HepG2 (cell line): ENCODE measurements around the gene SCN4B. TPM values are rescaled to one million over a fixed set of nuclear protein-coding genes. Genes with fewer than 3 reads are reported as not detected.

Experiments
- ATF6 ChIP-seq: sonication (generic); formaldehyde crosslinking; conservative IDR thresholded peaks from 2 replicates; pipeline ENCODE4 v1.4.0; 2020; ENCODE audit warnings: missing genetic modification reagents
- CEBPZ ChIP-seq: IDR thresholded peaks from 2 replicates; pipeline ENCODE4 v1.6.1; 2012; ENCODE audit warnings: low read length, improper control_type of control experiment
- CREB3 ChIP-seq: sonication (generic); formaldehyde crosslinking; IDR thresholded peaks from 2 replicates; pipeline ENCODE4 v1.5.0; 2020; ENCODE audit warnings: missing genetic modification reagents
- DZIP1 ChIP-seq: sonication (generic); formaldehyde crosslinking; IDR thresholded peaks from 2 replicates; pipeline ENCODE4 v1.5.0; 2020; ENCODE audit warnings: mild to moderate bottlenecking, missing genetic modification reagents
- MIXL1 ChIP-seq: IDR thresholded peaks from 2 replicates; pipeline ENCODE4 v1.6.1; 2016
- NR2F6 ChIP-seq, 2 experiments: IDR thresholded peaks; 2 replicates each; pipeline ENCODE4 v1.6.1; 2016; ENCODE audit warnings: antibody characterized with exemption in 1 of 2, mild to moderate bottlenecking in 1 of 2
- NRL ChIP-seq: sonication (generic); formaldehyde crosslinking; IDR thresholded peaks from 2 replicates; pipeline ENCODE4 v1.5.0; 2020; ENCODE audit warnings: missing genetic modification reagents, mild to moderate bottlenecking, moderate library complexity, borderline replicate concordance
- REPIN1 ChIP-seq: sonication (generic); formaldehyde crosslinking; IDR thresholded peaks from 2 replicates; pipeline ENCODE4 v1.8.0; 2022; ENCODE audit warnings: missing genetic modification reagents, low read depth, mild to moderate bottlenecking, borderline replicate concordance
- SALL1 ChIP-seq: sonication (generic); formaldehyde crosslinking; IDR thresholded peaks from 2 replicates; pipeline ENCODE4 v1.8.0; 2022; ENCODE audit warnings: mild to moderate bottlenecking, missing genetic modification reagents
- SMARCE1 ChIP-seq: fragments of 450-650 bp; IDR thresholded peaks from 2 replicates; pipeline ENCODE4 v1.6.1; 2017; ENCODE audit warnings: borderline replicate concordance
- TFDP1 ChIP-seq: IDR thresholded peaks from 2 replicates; pipeline ENCODE4 v1.6.1; 2016; ENCODE audit warnings: missing compliant biosample characterization, missing genetic modification reagents, borderline replicate concordance
- ZFY ChIP-seq: sonication (generic); formaldehyde crosslinking; IDR thresholded peaks from 2 replicates; pipeline ENCODE4 v1.4.0; 2020; ENCODE audit warnings: missing genetic modification reagents
- ZKSCAN8 ChIP-seq: IDR thresholded peaks from 2 replicates; pipeline ENCODE4 v1.6.1; 2016; ENCODE audit warnings: borderline replicate concordance, missing genetic modification reagents, missing compliant biosample characterization
- ZNF124 ChIP-seq: sonication (generic); formaldehyde crosslinking; IDR thresholded peaks from 2 replicates; pipeline ENCODE4 v1.4.0; 2020; ENCODE audit warnings: missing genetic modification reagents
- ZNF367 ChIP-seq: sonication (generic); formaldehyde crosslinking; IDR thresholded peaks from 2 replicates; pipeline ENCODE4 v1.4.0; 2020; ENCODE audit warnings: missing genetic modification reagents, borderline replicate concordance
- ZNF441 ChIP-seq: sonication (generic); formaldehyde crosslinking; IDR thresholded peaks from 2 replicates; pipeline ENCODE4 v1.7.0; 2021; ENCODE audit warnings: missing genetic modification reagents, borderline replicate concordance
- ZNF546 ChIP-seq: sonication (generic); formaldehyde crosslinking; conservative IDR thresholded peaks from 2 replicates; pipeline ENCODE4 v1.8.1; 2023; ENCODE audit warnings: mild to moderate bottlenecking, missing genetic modification reagents
- ZNF550 ChIP-seq: sonication (generic); formaldehyde crosslinking; IDR thresholded peaks from 2 replicates; pipeline ENCODE4 v1.4.0; 2020; ENCODE audit warnings: mild to moderate bottlenecking, missing genetic modification reagents, borderline replicate concordance
- ZNF607 ChIP-seq: sonication (generic); formaldehyde crosslinking; IDR thresholded peaks from 2 replicates; pipeline ENCODE4 v1.5.1; 2020; ENCODE audit warnings: missing genetic modification reagents, mild to moderate bottlenecking, borderline replicate concordance
- ZNF761 ChIP-seq: sonication (generic); formaldehyde crosslinking; conservative IDR thresholded peaks from 2 replicates; pipeline ENCODE4 v1.4.0; 2020; ENCODE audit warnings: mild to moderate bottlenecking, missing genetic modification reagents
- polyA plus RNA-seq, 8 experiments: library from polyadenylated mRNA; depleted of rRNA in 3 of 8; stranded (reverse) in 7 of 8; unstranded in 1 of 8; fragments of >200 nt; fragmentation: Illumina TruSeq in 4 of 8; extraction: Trizol in 4 of 8; gene quantifications; 2 replicates each; pipeline versions ENCODE4 v1.2.1 to v1.2.3, GENCODE V29; 2011 to 2016; ENCODE audit warnings: low read depth in 4 of 8, missing spikeins in 1 of 8, mixed read lengths in 1 of 8; ENCODE audit not compliant: insufficient read depth in 1 of 8
- total RNA-seq, 5 experiments: library from RNA; depleted of rRNA; stranded (reverse); fragments of >200 nt; fragmentation: Illumina TruSeq; extraction: Trizol; gene quantifications; 2 replicates each; pipeline ENCODE4 v1.2.3, GENCODE V29; 2016; ENCODE audit warnings: low read depth in 1 of 5

Gene SCN4B
- total and polyA plus RNA-seq, 2 of the 13 experiments (the other 11 are each of a cell fraction or from before 2014, with no cell fraction given), result 0.04 to 0.29 TPM

GRCh38 chr11:118095967-118096367, 56.7 kb downstream of the SCN4B start (continued):
- no peak for TF ChIP-seq ATF6 (CRISPR knock-in tag)
- no peak for TF ChIP-seq CREB3 (CRISPR knock-in tag)
- TF ChIP-seq SMARCE1, result no peak
- peak; percentile 55; the same call in 1 of the 2 replicates for TF ChIP-seq ZKSCAN8 (CRISPR knock-in tag)
- TF ChIP-seq MIXL1 (CRISPR knock-in tag), result no peak; the same call in 1 of the 2 replicates
- no peak for TF ChIP-seq NRL (CRISPR knock-in tag)
- TF ChIP-seq ZNF546 (CRISPR knock-in tag), result no peak
- peak; percentile 77 for TF ChIP-seq SALL1 (CRISPR knock-in tag)
- no peak for TF ChIP-seq CEBPZ
- TF ChIP-seq ZFY (CRISPR knock-in tag), result no peak
- no peak for TF ChIP-seq ZNF367 (CRISPR knock-in tag)
- TF ChIP-seq DZIP1 (CRISPR knock-in tag), result no peak
- 0 out of 2 replicates have a peak, but pooled peaks have one; percentile 18 for TF ChIP-seq ZNF441 (CRISPR knock-in tag)
- TF ChIP-seq ZNF124 (CRISPR knock-in tag), result no peak; the same call in 1 of the 2 replicates
- TF ChIP-seq ZNF607 (CRISPR knock-in tag), result no peak
- no peak for TF ChIP-seq TFDP1
- peak; percentile 93 for TF ChIP-seq NR2F6 (IDR thresholded peaks at IDR 0.05)
- peak; percentile 94 for TF ChIP-seq NR2F6 (CRISPR knock-in tag; IDR thresholded peaks at IDR 0.05)
- peak; percentile 52 for TF ChIP-seq REPIN1 (CRISPR knock-in tag)
- TF ChIP-seq ZNF761 (CRISPR knock-in tag), result no peak
- TF ChIP-seq ZNF550, result no peak
